LNCAP (cell line): ENCODE results near the gene ITGBL1.

Experiments used
- CTCF ChIP-seq: fragments of 450-650 bp; IDR thresholded peaks from 2 replicates; pipeline ENCODE4 v1.5.1; 2017; ENCODE audit warnings: mild to moderate bottlenecking

Gene ITGBL1

GRCh38 chr13:101640788-101641400 lies 188.4 kb downstream of the ITGBL1 start:
- no peak for TF ChIP-seq CTCF

GRCh38 chr13:101645871-101646270 lies 193.4 kb downstream of the ITGBL1 start:
- TF ChIP-seq CTCF, result no peak

- TF ChIP-seq CTCF, result no peak
Observed at GRCh38 chr13:101647760-101648159, 195.3 kb downstream of the ITGBL1 start.

- no peak for TF ChIP-seq CTCF
Observed at GRCh38 chr13:101648766-101649487, 196.5 kb downstream of the ITGBL1 start.

GRCh38 chr13:101649488-101650126 lies 197.1 kb downstream of the ITGBL1 start:
- TF ChIP-seq CTCF, result no peak

- no peak for TF ChIP-seq CTCF
Observed at GRCh38 chr13:101654883-101655282, 202.4 kb downstream of the ITGBL1 start.

GRCh38 chr13:101655435-101655834 lies 203.0 kb downstream of the ITGBL1 start:
- TF ChIP-seq CTCF, result no peak
